CD4-positive, alpha-beta memory T cell (primary cell): Measurements from ENCODE around the gene GABRR1. TPM values are rescaled to one million over a fixed set of nuclear protein-coding genes. Genes with fewer than 3 reads are reported as not detected.

Source experiments
- CTCF ChIA-PET: fragments of 350-600 bp; sonication (Branson Sonifier 250); formaldehyde crosslinking; loops from one replicate; lab custom pipeline; 2021; ENCODE audit warnings: inconsistent platforms; ENCODE audit not compliant: partially characterized antibody; lab: Charles Lee
- POLR2A ChIA-PET: fragments of 350-600 bp; sonication (Branson Sonifier 250); formaldehyde crosslinking; loops from one replicate; lab custom pipeline; 2021; ENCODE audit not compliant: partially characterized antibody; lab: Charles Lee
- DNase-seq, 5 donors: peaks; one replicate each; pipeline versions ENCODE4 v3.0.0 to v3.0.0-alpha.2; 2020 to 2022; ENCODE audit warnings: mixed read lengths in 1 of 5
- H3K27ac ChIP-seq: one replicate; pipeline ENCODE4 v1.7.0; 2013; ENCODE audit warnings: low read depth, low read length
- H3K27me3 ChIP-seq: 2 replicates; pipeline ENCODE4 v1.7.0; 2013; ENCODE audit warnings: mild to moderate bottlenecking, low read length, moderate library complexity; ENCODE audit not compliant: insufficient read depth
- H3K36me3 ChIP-seq: 2 replicates; pipeline ENCODE4 v1.7.0; 2013; ENCODE audit warnings: mild to moderate bottlenecking, low read length, moderate library complexity; ENCODE audit not compliant: insufficient read depth
- H3K4me1 ChIP-seq: 2 replicates; pipeline ENCODE4 v1.7.0; 2013; ENCODE audit warnings: mild to moderate bottlenecking, low read length, moderate library complexity; ENCODE audit not compliant: insufficient read depth
- H3K4me3 ChIP-seq, 2 donors: one replicate each; pipeline ENCODE4 v1.7.0; 2013; ENCODE audit warnings: low read length in 2 of 2, mild to moderate bottlenecking in 1 of 2
- H3K9me3 ChIP-seq, 2 donors: one replicate each; pipeline ENCODE4 v1.7.0; 2013; ENCODE audit warnings: low read length in 2 of 2, control low read depth in 1 of 2; ENCODE audit not compliant: control insufficient read depth in 1 of 2
- H3K27ac Mint-ChIP-seq, 7 donors: one replicate each; pipeline ENCODE4 v1.8.0; 2020 to 2021; ENCODE audit warnings: mixed read lengths in 7 of 7, mild to moderate bottlenecking in 6 of 7, inconsistent platforms in 3 of 7, moderate library complexity in 3 of 7
- H3K27me3 Mint-ChIP-seq, 2 donors: one replicate each; pipeline ENCODE4 v1.8.0; 2020 to 2021; ENCODE audit warnings: mixed read lengths in 2 of 2
- H3K36me3 Mint-ChIP-seq, 2 donors: one replicate each; pipeline ENCODE4 v1.8.0; 2020 to 2021; ENCODE audit warnings: mixed read lengths in 2 of 2, inconsistent platforms in 1 of 2, mild to moderate bottlenecking in 1 of 2
- H3K4me1 Mint-ChIP-seq, 4 donors: one replicate each; pipeline ENCODE4 v1.8.0; 2020 to 2021; ENCODE audit warnings: mixed read lengths in 4 of 4, mild to moderate bottlenecking in 1 of 4
- H3K4me3 Mint-ChIP-seq, 8 donors: one replicate each; pipeline ENCODE4 v1.8.0; 2020 to 2021; ENCODE audit warnings: mixed read lengths in 8 of 8, mild to moderate bottlenecking in 7 of 8, moderate library complexity in 6 of 8, inconsistent platforms in 3 of 8
- H3K9me3 Mint-ChIP-seq, 8 donors: one replicate each; pipeline ENCODE4 v1.8.0; 2020 to 2021; ENCODE audit warnings: mixed read lengths in 8 of 8, mild to moderate bottlenecking in 5 of 8, inconsistent platforms in 3 of 8, moderate library complexity in 1 of 8
- intact Hi-C: fragments of 100-400 bp; cut with micrococcal nuclease; formaldehyde crosslinking; loops from one replicate; pipeline ENCODE4 v1.15.1; 2023
- polyA plus RNA-seq, 2 donors: library from polyadenylated mRNA; unstranded; fragments of 300-500 nt; fragmentation: Illumina TruSeq; gene quantifications; one replicate each; pipeline ENCODE4 v1.2.3, GENCODE V29; 2021
- total RNA-seq, 2 experiments: library from RNA; stranded (reverse); gene quantifications; one replicate each; pipeline ENCODE4 v1.2.3, GENCODE V29; 2021

Gene GABRR1
- total and polyA plus RNA-seq, 4 experiments from 2014 or later, result not detected

GRCh38 chr6:89190741-89191140, 26.4 kb downstream of the GABRR1 start:
- H3K27me3 Mint-ChIP-seq, result peaks cover 4 to 16% of the 10 kb centered on the region in 2 donors
- Histone ChIP-seq H3K27ac (no peak overlapping the region), H3K27me3 (no peaks in the 10 kb centered on the region), H3K9me3 (peaks cover 0 to 15% of the 10 kb centered on the region in 2 donors), H3K36me3 (no peaks in the 10 kb centered on the region), H3K4me3 (no peak overlapping the region), H3K4me1 (no peaks in the 10 kb centered on the region)
- ChIA-PET CTCF (interaction anchor here (1.4 kb wide), 1 partner anchor 181 kb away, joined by 3 read pairs; no protein-coding TSS in a partner anchor), POLR2A (no interaction called here)
- peaks cover 0 to 30% (median 18%) of the 10 kb centered on the region in 8 donors for H3K9me3 Mint-ChIP-seq
- H3K4me1 Mint-ChIP-seq, result no peaks in the 10 kb centered on the region
- no peak for DNase-seq
- no peak overlapping the region for H3K27ac Mint-ChIP-seq
- intact Hi-C loops, result no loop called here
- peaks cover 2 to 4% of the 10 kb centered on the region in 2 donors for H3K36me3 Mint-ChIP-seq
- no peak overlapping the region for H3K4me3 Mint-ChIP-seq

GRCh38 chr6:89187504-89187903, 29.7 kb downstream of the GABRR1 start:
- ChIA-PET POLR2A (no interaction called here), CTCF (no interaction called here)

GRCh38 chr6:89186762-89187161, 30.4 kb downstream of the GABRR1 start:
- no peaks in the 10 kb centered on the region for H3K36me3 Mint-ChIP-seq
- intact Hi-C loops, result no loop called here
- no peaks in the 10 kb centered on the region for H3K36me3 ChIP-seq
- peaks cover 7 to 15% of the 10 kb centered on the region in 2 donors for H3K27me3 Mint-ChIP-seq
- ChIA-PET POLR2A (no interaction called here), CTCF (no interaction called here)
- H3K27me3 ChIP-seq, result no peaks in the 10 kb centered on the region
- H3K4me1 Mint-ChIP-seq, result peaks cover 0 to 1% (median 0%) of the 10 kb centered on the region in 4 donors
- no peaks in the 10 kb centered on the region for H3K9me3 Mint-ChIP-seq
- no peaks in the 10 kb centered on the region for H3K4me1 ChIP-seq
- H3K4me3 Mint-ChIP-seq, result no peak overlapping the region
- H3K4me3 ChIP-seq, result no peak overlapping the region
- DNase-seq, result no peak
- no peaks in the 10 kb centered on the region for H3K9me3 ChIP-seq
- no peak overlapping the region for H3K27ac ChIP-seq
- H3K27ac Mint-ChIP-seq, result no peak overlapping the region

More at GRCh38 chr6:89187504-89187903, 29.7 kb downstream of the GABRR1 start:
- no peaks in the 10 kb centered on the region for H3K36me3 Mint-ChIP-seq
- DNase-seq, result no peak
- Histone ChIP-seq H3K36me3 (no peaks in the 10 kb centered on the region), H3K4me3 (no peak overlapping the region), H3K27me3 (no peaks in the 10 kb centered on the region), H3K27ac (no peak overlapping the region), H3K4me1 (no peaks in the 10 kb centered on the region), H3K9me3 (no peaks in the 10 kb centered on the region)
- H3K4me3 Mint-ChIP-seq, result no peak overlapping the region
- no peaks in the 10 kb centered on the region for H3K4me1 Mint-ChIP-seq
- intact Hi-C loops, result no loop called here
- H3K27ac Mint-ChIP-seq, result peak overlapping the region in 1 of 7 donors; percentile 22
- peaks cover 6 to 15% of the 10 kb centered on the region in 2 donors for H3K27me3 Mint-ChIP-seq
- H3K9me3 Mint-ChIP-seq, result no peaks in the 10 kb centered on the region

- ChIA-PET POLR2A (no interaction called here), CTCF (no interaction called here)
- H3K4me3 Mint-ChIP-seq, result no peak overlapping the region
- Histone ChIP-seq H3K36me3 (no peaks in the 10 kb centered on the region), H3K9me3 (no peaks in the 10 kb centered on the region), H3K4me3 (no peak overlapping the region), H3K4me1 (no peaks in the 10 kb centered on the region), H3K27me3 (no peaks in the 10 kb centered on the region), H3K27ac (no peak overlapping the region)
- peak overlapping the region in 2 of 7 donors; percentile 34 to 49 for H3K27ac Mint-ChIP-seq
- DNase-seq, result no peak
- no peaks in the 10 kb centered on the region for H3K9me3 Mint-ChIP-seq
- H3K36me3 Mint-ChIP-seq, result no peaks in the 10 kb centered on the region
- H3K4me1 Mint-ChIP-seq, result peaks cover 0 to 3% (median 0%) of the 10 kb centered on the region in 4 donors
- peaks cover 10 to 15% of the 10 kb centered on the region in 2 donors for H3K27me3 Mint-ChIP-seq
- intact Hi-C loops, result no loop called here
Observed at GRCh38 chr6:89184344-89184743, 32.8 kb downstream of the GABRR1 start.

GRCh38 chr6:89183294-89183693, 33.9 kb downstream of the GABRR1 start:
- no peaks in the 10 kb centered on the region for H3K36me3 Mint-ChIP-seq
- DNase-seq, result no peak
- no peaks in the 10 kb centered on the region for H3K27me3 ChIP-seq
- ChIA-PET POLR2A (no interaction called here), CTCF (no interaction called here)
- intact Hi-C loops, result no loop called here
- no peak overlapping the region for H3K4me3 Mint-ChIP-seq
- H3K9me3 ChIP-seq, result no peaks in the 10 kb centered on the region
- peaks cover 0 to 3% (median 0%) of the 10 kb centered on the region in 4 donors for H3K4me1 Mint-ChIP-seq
- H3K9me3 Mint-ChIP-seq, result no peaks in the 10 kb centered on the region
- H3K4me1 ChIP-seq, result no peaks in the 10 kb centered on the region
- H3K27ac Mint-ChIP-seq, result no peak overlapping the region
- H3K36me3 ChIP-seq, result no peaks in the 10 kb centered on the region
- no peak overlapping the region for H3K27ac ChIP-seq
- no peak overlapping the region for H3K4me3 ChIP-seq
- H3K27me3 Mint-ChIP-seq, result peaks cover 10 to 14% of the 10 kb centered on the region in 2 donors

GRCh38 chr6:89180971-89181370, 36.2 kb downstream of the GABRR1 start:
- Mint-ChIP-seq H3K9me3 (no peaks in the 10 kb centered on the region), H3K36me3 (no peaks in the 10 kb centered on the region), H3K27ac (no peak overlapping the region), H3K4me3 (no peak overlapping the region), H3K4me1 (peaks cover 0 to 3% (median 0%) of the 10 kb centered on the region in 4 donors), H3K27me3 (peaks cover 3 to 12% of the 10 kb centered on the region in 2 donors)
- Histone ChIP-seq H3K36me3 (no peaks in the 10 kb centered on the region), H3K27me3 (no peaks in the 10 kb centered on the region), H3K9me3 (no peaks in the 10 kb centered on the region), H3K4me1 (no peaks in the 10 kb centered on the region), H3K4me3 (no peak overlapping the region), H3K27ac (no peak overlapping the region)
- CTCF ChIA-PET, result interaction anchor here (0.9 kb wide), 1 partner anchor 199 kb away, joined by 5 read pairs; no protein-coding TSS in a partner anchor
- intact Hi-C loops, result no loop called here
- no peak for DNase-seq
- POLR2A ChIA-PET, result no interaction called here

- Histone ChIP-seq H3K27ac (no peak overlapping the region), H3K4me1 (no peaks in the 10 kb centered on the region), H3K36me3 (no peaks in the 10 kb centered on the region), H3K27me3 (no peaks in the 10 kb centered on the region), H3K9me3 (no peaks in the 10 kb centered on the region), H3K4me3 (no peak overlapping the region)
- peaks cover 3 to 12% of the 10 kb centered on the region in 2 donors for H3K27me3 Mint-ChIP-seq
- POLR2A ChIA-PET, result no interaction called here
- peaks cover 0 to 3% (median 0%) of the 10 kb centered on the region in 4 donors for H3K4me1 Mint-ChIP-seq
- H3K36me3 Mint-ChIP-seq, result no peaks in the 10 kb centered on the region
- intact Hi-C loops, result no loop called here
- no peak overlapping the region for H3K4me3 Mint-ChIP-seq
- no peak overlapping the region for H3K27ac Mint-ChIP-seq
- no peaks in the 10 kb centered on the region for H3K9me3 Mint-ChIP-seq
- CTCF ChIA-PET, result no interaction called here
- DNase-seq, result no peak
Observed at GRCh38 chr6:89180112-89180511, 37.0 kb downstream of the GABRR1 start.
